ENCODE data around the gene RNF183. TPM values are rescaled to one million over a fixed set of nuclear protein-coding genes. Genes with fewer than 3 reads are reported as not detected.

Gene RNF183
- total RNA-seq (under 1 TPM in 1 of 7 donors, not detected in 6; 0.35 TPM), polyA plus RNA-seq (under 1 TPM; 0.06 to 0.09 (median 0.08) TPM)
- long read RNA-seq, donor 1, result 0 reads
- long read RNA-seq, donor 2, partial matches to known transcripts, result 0 of 1 reads
- long read RNA-seq, donor 2, other reads (novel, unspliced or antisense), result 0 of 1 reads

- H3K36me3 ChIP-seq, result no peaks in the 10 kb centered on the region
- TF ChIP-seq POLR2AphosphoS5 (IDR thresholded peaks at IDR 0.05) (no peak), POLR2A (IDR thresholded peaks at IDR 0.05) (no peak), CTCF (IDR thresholded peaks at IDR 0.05 in 8 of 11, conservative IDR thresholded peaks at IDR 0.05 in 3 of 11) (no peak)
- no peak within 1 kb of the TSS for H3K27ac ChIP-seq
- H3K4me3 ChIP-seq, result no peak within 1 kb of the TSS
- peaks cover 0 to 6% (median 0%) of the 10 kb centered on the region in 6 donors for H3K4me1 ChIP-seq
- intact Hi-C loops (cut with DNase I; ENCODE audit: low total_unique reads), result no loop called here
- H3K27me3 ChIP-seq (replicated peaks in 1 of 7), result peaks cover 0 to 5% (median 0%) of the 10 kb centered on the region in 7 donors
- 85 to 91% (median 88%) methylated on average over 25 of the region's 25 CpGs for WGBS, 5 donors
- no peak for DNase-seq
- H3K9me3 ChIP-seq, result no peaks in the 10 kb centered on the region
Measured at GRCh38 chr9:113302792-113303418, at the start of gene RNF183. TSS of gene RNF183 (minus strand) at chr9:113303376. CDS start at chr9:113298184, 5,192 bp downstream.

- no peak for TF ChIP-seq CTCF (IDR thresholded peaks at IDR 0.05 in 8 of 11, conservative IDR thresholded peaks at IDR 0.05 in 3 of 11)
- TF ChIP-seq POLR2A (IDR thresholded peaks at IDR 0.05), result no peak
- TF ChIP-seq POLR2AphosphoS5 (IDR thresholded peaks at IDR 0.05), result no peak
- Histone ChIP-seq H3K4me3 (no peak overlapping the region), H3K4me1 (peaks cover 10 to 27% (median 23%) of the 10 kb centered on the region in 6 donors), H3K27ac (no peak overlapping the region), H3K36me3 (no peaks in the 10 kb centered on the region), H3K27me3 (replicated peaks in 1 of 7) (peaks cover 0 to 31% (median 10%) of the 10 kb centered on the region in 7 donors), H3K9me3 (no peaks in the 10 kb centered on the region)
- intact Hi-C loops (cut with DNase I; ENCODE audit: low total_unique reads), result no loop called here
- DNase-seq, result no peak
- WGBS, 5 donors, result 50 to 76% (median 62%) methylated on average over 1 of the region's 1 CpG
Measured at GRCh38 chr9:113352411-113352810, 49.2 kb upstream of the RNF183 start.

- DNase-seq, result no peak
- no peaks in the 10 kb centered on the region for H3K9me3 ChIP-seq
- no peak for TF ChIP-seq POLR2A (IDR thresholded peaks at IDR 0.05)
- no peak for TF ChIP-seq POLR2AphosphoS5 (IDR thresholded peaks at IDR 0.05)
- TF ChIP-seq CTCF (IDR thresholded peaks at IDR 0.05 in 8 of 11, conservative IDR thresholded peaks at IDR 0.05 in 3 of 11), result no peak
- peaks cover 0 to 31% (median 10%) of the 10 kb centered on the region in 7 donors for H3K27me3 ChIP-seq (replicated peaks in 1 of 7)
- intact Hi-C loops (cut with DNase I; ENCODE audit: low total_unique reads), result no loop called here
- no peaks in the 10 kb centered on the region for H3K36me3 ChIP-seq
- H3K27ac ChIP-seq, result no peak overlapping the region
- no peak overlapping the region for H3K4me3 ChIP-seq
- 85 to 98% (median 88%) methylated on average over 6 of the region's 6 CpGs for WGBS, 5 donors
- peaks cover 10 to 27% (median 23%) of the 10 kb centered on the region in 6 donors for H3K4me1 ChIP-seq
Measured at GRCh38 chr9:113352006-113352405, 48.8 kb upstream of the RNF183 start.

GRCh38 chr9:113350937-113351336 lies 47.8 kb upstream of the RNF183 start:
- no peak overlapping the region for H3K4me3 ChIP-seq
- 11 to 20% (median 15%) methylated on average over 6 of the region's 6 CpGs for WGBS, 5 donors
- peaks cover 0 to 31% (median 10%) of the 10 kb centered on the region in 7 donors for H3K27me3 ChIP-seq (replicated peaks in 1 of 7)
- no peaks in the 10 kb centered on the region for H3K9me3 ChIP-seq
- H3K4me1 ChIP-seq, result peaks cover 10 to 27% (median 23%) of the 10 kb centered on the region in 6 donors
- DNase-seq, result no peak
- H3K27ac ChIP-seq, result no peak overlapping the region
- no peaks in the 10 kb centered on the region for H3K36me3 ChIP-seq
- intact Hi-C loops (cut with DNase I; ENCODE audit: low total_unique reads), result no loop called here
- TF ChIP-seq CTCF (IDR thresholded peaks at IDR 0.05 in 8 of 11, conservative IDR thresholded peaks at IDR 0.05 in 3 of 11) (no peak), POLR2A (IDR thresholded peaks at IDR 0.05) (no peak), POLR2AphosphoS5 (IDR thresholded peaks at IDR 0.05) (no peak)

Measured in spleen (tissue), 13 donors.